GM18511 (cell line): ENCODE data around the gene AGTRAP.

ENCODE experiments used
- ATAC-seq: cut with Tn5 transposase; IDR thresholded peaks from one replicate; pipeline ENCODE4 v1.9.1; 2021; ENCODE audit warnings: mild to moderate bottlenecking, moderate library complexity; ENCODE audit not compliant: unreplicated experiment

Gene AGTRAP

DNA sequence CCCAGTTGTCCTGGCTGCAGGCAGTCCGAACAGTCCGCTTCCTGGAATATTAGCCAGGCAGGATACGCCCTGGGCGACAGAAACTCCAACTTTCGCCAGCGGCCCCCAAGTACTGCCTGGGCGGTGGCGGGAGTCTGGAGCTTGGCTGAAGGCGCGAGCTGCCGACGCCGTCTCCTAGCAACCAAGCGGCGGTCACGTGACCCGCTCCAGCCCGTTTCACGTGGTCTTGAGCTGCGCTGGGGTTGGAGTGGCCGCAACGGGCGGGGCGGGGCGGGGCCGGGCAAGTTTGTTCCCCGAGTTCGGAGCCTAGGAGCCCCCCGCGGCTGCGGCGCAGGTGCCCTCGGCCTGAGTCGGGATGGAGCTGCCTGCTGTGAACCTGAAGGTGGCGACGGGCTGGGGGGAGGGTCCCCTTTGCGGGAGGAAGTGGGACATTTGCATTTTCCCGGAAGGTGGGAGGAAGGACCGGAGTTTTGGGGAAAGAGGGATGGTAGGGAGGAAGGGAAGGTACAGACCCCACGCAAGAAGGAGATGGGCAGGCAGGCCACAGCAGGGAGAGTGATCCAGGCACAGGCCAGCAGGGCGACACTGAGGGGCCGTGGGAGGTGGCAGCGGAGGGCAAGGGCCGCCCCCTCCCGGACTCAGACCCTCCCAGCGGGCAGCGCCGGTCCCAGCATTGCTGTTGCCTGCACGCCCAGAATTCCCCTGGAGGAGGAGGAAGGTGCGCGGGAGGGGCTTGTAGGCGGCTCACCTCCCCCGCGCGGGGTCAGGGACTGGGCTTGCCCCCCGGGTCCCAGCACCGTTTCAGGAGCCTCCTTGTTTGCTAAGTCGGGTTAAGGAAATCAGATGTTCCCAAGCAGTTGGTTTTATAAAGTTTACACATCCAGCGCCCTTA is at the start of gene AGTRAP:
TSS of gene AGTRAP (plus strand) at position 283 of the 892 bp plus-strand sequence. CDS start at position 356, 73 bp downstream.
- no peak for ATAC-seq

GRCh38 chr1:11688506-11688905 is 47.4 kb upstream of the AGTRAP start:
- no peak for ATAC-seq

DNA sequence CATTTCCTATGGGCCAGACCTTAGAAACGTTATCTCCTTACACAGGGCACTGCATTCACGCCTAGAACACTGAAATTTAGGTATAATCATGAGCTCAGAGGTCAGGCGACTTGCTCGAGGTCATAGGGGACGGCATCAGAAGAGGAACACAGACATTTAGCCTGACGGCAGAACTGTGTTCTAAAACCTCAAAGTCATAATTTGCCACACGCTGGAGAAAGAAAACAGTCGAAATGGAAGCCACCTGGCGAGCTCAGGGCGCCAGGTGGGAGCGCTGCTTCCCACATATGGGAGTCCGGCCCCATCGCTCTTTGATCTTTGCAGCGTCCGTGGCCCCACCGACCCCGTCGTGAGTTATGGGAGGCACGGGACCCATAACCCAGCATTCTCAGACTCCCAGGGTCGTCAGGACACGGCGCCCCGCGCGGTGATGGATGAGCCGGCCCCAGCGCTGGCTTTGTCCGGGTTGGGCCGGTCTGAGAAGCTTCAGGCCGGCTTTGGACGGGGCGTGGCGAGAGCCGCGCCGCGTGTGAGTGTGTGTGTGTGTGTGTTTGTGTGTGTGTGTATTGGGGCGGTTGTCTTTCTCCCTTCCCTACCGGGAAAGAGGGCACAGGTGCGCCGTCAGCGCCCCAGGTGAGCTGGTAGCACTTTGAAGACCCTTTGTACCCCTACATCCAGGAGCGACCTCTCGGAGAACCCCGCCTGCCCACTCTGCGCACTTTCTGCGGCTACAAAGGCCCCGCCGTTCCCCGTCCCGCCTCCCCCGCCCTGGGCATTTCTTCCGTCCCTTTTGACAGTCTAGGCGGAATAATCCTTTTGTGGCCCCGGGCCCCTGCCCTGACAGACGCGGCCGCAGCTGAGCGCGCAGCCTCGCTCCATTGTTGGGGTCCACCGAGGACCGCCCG is 45.3 kb upstream of the AGTRAP start:
- no peak for ATAC-seq

GRCh38 chr1:11691302-11691914 is 44.5 kb upstream of the AGTRAP start, which contains the start of gene DRAXIN:
DRAXIN (plus strand) TSS chr1:11691710; CDS start chr1:11706259, 14,549 bp downstream.
- ATAC-seq, result no peak

GRCh38 chr1:11691928-11692711 is 43.8 kb upstream of the AGTRAP start:
- no peak for ATAC-seq

- ATAC-seq, result no peak
Observed at GRCh38 chr1:11693024-11693590, 42.8 kb upstream of the AGTRAP start.

DNA sequence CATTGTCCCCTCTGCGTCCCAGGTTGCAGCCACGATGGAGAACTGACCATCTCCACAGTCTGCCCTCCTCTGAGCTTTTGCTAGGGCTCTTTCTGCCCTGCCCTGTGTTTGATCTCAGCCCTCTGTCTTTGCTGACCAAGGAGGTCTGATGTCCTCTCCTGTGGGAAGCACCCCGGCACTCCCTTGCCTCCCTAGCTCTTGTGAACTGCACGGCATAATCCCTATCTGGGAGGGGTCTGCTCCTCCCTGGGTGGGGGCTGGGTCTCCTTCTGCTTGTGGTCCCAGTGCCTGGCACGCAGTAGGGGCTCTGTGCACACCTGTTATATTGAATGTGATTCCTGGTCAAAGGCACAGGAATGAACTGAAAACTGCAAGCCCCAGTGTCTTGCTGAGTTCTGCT is 42.0 kb upstream of the AGTRAP start:
- ATAC-seq, result no peak

GRCh38 chr1:11695861-11696260 is 40.1 kb upstream of the AGTRAP start:
- no peak for ATAC-seq

DNA sequence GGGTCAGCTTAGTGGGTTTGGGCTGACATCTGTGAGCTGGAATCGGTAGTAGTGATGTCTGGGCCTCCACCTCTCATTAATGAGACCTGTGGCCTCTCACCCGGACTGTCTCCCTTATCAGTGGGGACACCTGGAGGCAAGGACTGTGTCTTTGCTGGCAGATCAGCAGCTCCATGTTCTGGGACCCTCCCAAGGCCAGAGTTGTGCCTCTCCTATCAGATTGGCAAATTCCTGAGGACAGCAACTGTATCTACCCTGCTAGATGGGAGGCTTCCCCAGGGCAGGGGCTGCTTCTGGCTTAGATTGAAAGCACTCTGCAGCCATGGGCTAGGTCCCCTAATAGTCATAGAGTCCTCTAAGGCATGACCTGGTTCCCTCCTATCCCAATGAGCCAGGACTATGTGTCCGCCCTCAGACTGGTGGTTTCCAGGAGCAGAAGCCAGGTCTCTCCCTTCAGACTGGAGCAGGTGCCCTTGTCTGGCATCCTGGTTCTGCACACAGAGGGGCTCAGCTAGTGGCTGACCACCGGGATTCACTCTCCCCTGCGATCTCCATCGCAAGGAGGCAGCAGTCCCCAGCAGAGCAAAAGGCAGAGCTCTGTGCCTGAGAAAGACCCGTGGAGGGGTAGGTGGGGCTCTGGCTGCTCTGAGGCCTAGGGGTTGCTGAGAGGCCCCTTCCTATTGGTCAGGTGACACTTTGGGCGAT is 38.6 kb upstream of the AGTRAP start:
- ATAC-seq, result no peak

DNA sequence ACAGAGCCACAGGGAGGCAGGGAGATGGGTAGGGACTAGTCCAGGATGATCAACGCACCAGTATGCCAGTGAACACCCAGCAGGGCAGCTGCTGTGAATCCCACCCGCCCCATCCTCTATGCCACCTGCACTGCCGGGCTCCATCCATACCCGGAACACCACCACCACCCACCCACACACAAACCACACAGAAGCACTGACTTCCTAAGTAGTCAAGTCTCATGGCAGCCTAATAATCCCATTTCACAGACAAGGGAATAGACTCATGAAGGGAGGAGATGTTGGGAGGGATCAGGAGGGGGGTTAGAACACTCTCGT is 38.1 kb upstream of the AGTRAP start:
- ATAC-seq, result no peak

- no peak for ATAC-seq
Observed at GRCh38 chr1:11700601-11701467, 35.1 kb upstream of the AGTRAP start.

DNA sequence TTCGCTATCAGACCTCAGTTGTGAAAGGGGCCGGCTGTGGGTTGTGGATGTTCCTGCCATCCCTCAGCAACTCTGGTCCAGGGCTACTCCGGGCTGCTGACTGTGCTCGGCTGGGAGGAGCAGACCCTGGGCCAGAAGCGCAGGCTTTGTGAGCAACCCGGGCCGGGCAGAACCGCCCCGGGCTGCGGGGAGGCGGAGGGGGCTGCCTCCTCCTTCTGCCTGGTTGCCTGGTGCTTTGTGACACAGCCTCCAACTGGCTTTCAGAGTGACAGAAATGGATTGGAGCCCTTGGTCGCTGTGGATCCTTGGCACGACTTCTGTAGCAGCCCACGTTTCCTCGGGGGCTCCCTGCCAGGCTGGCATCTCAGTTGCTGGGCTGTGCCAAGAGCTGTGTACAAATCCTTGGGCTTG is 34.4 kb upstream of the AGTRAP start:
- no peak for ATAC-seq

- no peak for ATAC-seq
Observed at GRCh38 chr1:11701981-11702803, 33.7 kb upstream of the AGTRAP start.

GRCh38 chr1:11703357-11704193 is 32.4 kb upstream of the AGTRAP start:
- ATAC-seq, result no peak

DNA sequence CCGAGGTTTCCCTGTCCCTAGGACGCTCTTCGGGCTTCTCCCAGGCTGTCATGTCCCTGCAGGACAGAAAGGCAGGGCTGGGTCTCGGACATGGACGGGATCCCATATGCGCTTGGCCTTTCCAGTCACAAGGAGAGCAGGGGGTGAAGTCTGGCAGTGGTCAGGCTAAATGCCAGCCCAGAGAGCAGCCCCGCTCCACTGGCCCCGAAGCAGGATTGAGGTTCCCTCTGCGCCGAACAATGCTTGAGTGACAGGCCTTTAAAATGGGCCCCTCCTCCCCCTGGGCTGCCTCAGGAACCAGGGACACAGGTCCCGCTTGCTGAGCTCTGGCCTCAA is 31.8 kb upstream of the AGTRAP start:
- no peak for ATAC-seq

- ATAC-seq, result no peak
Observed at GRCh38 chr1:11704691-11705475, 31.1 kb upstream of the AGTRAP start.
